Stimulated activated CD4-positive, alpha-beta T cell treated with anti-CD3 and anti-CD28 coated beads, Interleukin-12 subunit alpha, Interleukin-12 subunit beta, amount 100 ng/mL, for 48 hours (primary cell): ENCODE results near the gene TULP4.
"Not testable (repeated sequence)": the region's sequence is repeated elsewhere in the genome, so short reads cannot be mapped to it uniquely, and the experiment has no call there.

Experiments
- DNase-seq, 3 donors: peaks; one replicate each; pipeline ENCODE4 v3.0.0-alpha.2; 2020; ENCODE audit warnings: low read depth in 2 of 3, low spot score in 1 of 3

Gene TULP4

GRCh38 chr6:158552796-158553138, 240.5 kb downstream of the TULP4 start:
- no peak for DNase-seq

- no peak for DNase-seq
Observed at GRCh38 chr6:158554611-158555361, 242.5 kb downstream of the TULP4 start.

GRCh38 chr6:158556113-158556512, 243.8 kb downstream of the TULP4 start:
- no peak for DNase-seq

- not testable (repeated sequence) for DNase-seq
Observed at GRCh38 chr6:158557110-158557509, 244.8 kb downstream of the TULP4 start.

GRCh38 chr6:158557927-158558326, 245.7 kb downstream of the TULP4 start:
- no peak for DNase-seq

- no peak for DNase-seq
Observed at GRCh38 chr6:158558415-158559306, 246.4 kb downstream of the TULP4 start.

GRCh38 chr6:158559338-158559894, 247.2 kb downstream of the TULP4 start:
- DNase-seq, result no peak

GRCh38 chr6:158559895-158560835, 247.9 kb downstream of the TULP4 start, which contains the start of gene TMEM181:
TMEM181 (plus strand) TSS chr6:158560091; CDS start chr6:158560225, 134 bp downstream.
- DNase-seq, result peak; percentile 68 to 84 (median 82)

GRCh38 chr6:158560836-158561320, 248.6 kb downstream of the TULP4 start:
- no peak for DNase-seq
